Aorta (tissue), 5 donors: ENCODE data around the gene CRKL. TPM values are rescaled to one million over a fixed set of nuclear protein-coding genes. Genes with fewer than 3 reads are reported as not detected.
A peak's percentile ranks its signal among the peaks of the same experiment; 100 is the strongest.
"Not testable (repeated sequence)": the region's sequence is repeated elsewhere in the genome, so short reads cannot be mapped to it uniquely, and the experiment has no call there.

Source experiments
- ATAC-seq: fragments of 200-7000 bp; cut with Tn5 transposase; one replicate; pipeline ENCODE4 v1.9.1; 2022; ENCODE audit warnings: moderate library complexity; ENCODE audit not compliant: low FRiP score
- DNase-seq, 2 donors: peaks; one replicate each; pipeline ENCODE4 v3.0.0-alpha.2; 2020
- H3K27ac ChIP-seq, 2 donors: one replicate each; pipeline ENCODE4 v1.5.1; 2013; ENCODE audit warnings: low read length in 2 of 2, mild to moderate bottlenecking in 2 of 2, moderate library complexity in 2 of 2, control low read depth in 1 of 2, inconsistent platforms in 1 of 2, low read depth in 1 of 2
- H3K27me3 ChIP-seq, 2 donors: one replicate each; pipeline ENCODE4 v1.6.1; 2013; ENCODE audit warnings: control low read depth in 1 of 2, low read length in 1 of 2, mild to moderate bottlenecking in 1 of 2, moderate library complexity in 1 of 2; ENCODE audit not compliant: insufficient read depth in 2 of 2, control insufficient read depth in 1 of 2
- H3K36me3 ChIP-seq, 2 donors: one replicate each; pipeline ENCODE4 v1.6.1; 2013; ENCODE audit warnings: control low read depth in 1 of 2, low read length in 1 of 2, mild to moderate bottlenecking in 1 of 2; ENCODE audit not compliant: insufficient read depth in 2 of 2, control insufficient read depth in 1 of 2
- H3K4me1 ChIP-seq, 2 donors: one replicate each; pipeline ENCODE4 v1.6.1; 2013; ENCODE audit warnings: low read length in 2 of 2, control low read depth in 1 of 2, mild to moderate bottlenecking in 1 of 2, moderate library complexity in 1 of 2; ENCODE audit not compliant: insufficient read depth in 2 of 2, control insufficient read depth in 1 of 2
- H3K4me3 ChIP-seq, 2 donors: one replicate each; pipeline ENCODE4 v1.5.1; 2013; ENCODE audit warnings: low read length in 2 of 2, control low read depth in 1 of 2, mild to moderate bottlenecking in 1 of 2
- H3K9me3 ChIP-seq: one replicate; pipeline ENCODE4 v1.6.1; 2013; ENCODE audit warnings: mild to moderate bottlenecking, low read length; ENCODE audit not compliant: control insufficient read depth
- WGBS, 2 donors: extraction: QIAGEN DNeasy Blood & Tissue Kit; methylation state at CpG; one replicate each; pipeline ENCODE4 v1.1.7; 2013; 5-methylcytosine and 5-hydroxymethylcytosine counted together
- intact Hi-C, 2 donors: fragments of 100-400 bp; cut with DNase I; formaldehyde crosslinking; loops; one replicate each; pipeline versions ENCODE4 v1.14.2 to v1.15.0; 2022
- polyA plus RNA-seq, 2 donors: library from polyadenylated mRNA; stranded (reverse); fragments of 200-250 nt; gene quantifications; one replicate each; pipeline ENCODE4 v1.2.3, GENCODE V29; 2013
- total RNA-seq, 2 donors: library from RNA; stranded (reverse); fragmentation: NEBNext Ultra II Directional; extraction: Animal tissue kit (Norgen Biotek cat#: 25700); gene quantifications; one replicate each; pipeline ENCODE4 v1.2.1, GENCODE V29; 2021
- donor health status: healthy with polysubstance abuse.
- donor health status: Bipolar disorder and iron deficiency.
- donor health status: DM: no; HTN: no; CAD: no.
- donor health status: DM: no; HTN: no; CAD: no.
- donor health status: DM: yes; HTN: yes; CAD: no.

CRKL gene
- total and polyA plus RNA-seq, 4 donors, result 9.5 to 45.9 (median 25.3) TPM

DNA sequence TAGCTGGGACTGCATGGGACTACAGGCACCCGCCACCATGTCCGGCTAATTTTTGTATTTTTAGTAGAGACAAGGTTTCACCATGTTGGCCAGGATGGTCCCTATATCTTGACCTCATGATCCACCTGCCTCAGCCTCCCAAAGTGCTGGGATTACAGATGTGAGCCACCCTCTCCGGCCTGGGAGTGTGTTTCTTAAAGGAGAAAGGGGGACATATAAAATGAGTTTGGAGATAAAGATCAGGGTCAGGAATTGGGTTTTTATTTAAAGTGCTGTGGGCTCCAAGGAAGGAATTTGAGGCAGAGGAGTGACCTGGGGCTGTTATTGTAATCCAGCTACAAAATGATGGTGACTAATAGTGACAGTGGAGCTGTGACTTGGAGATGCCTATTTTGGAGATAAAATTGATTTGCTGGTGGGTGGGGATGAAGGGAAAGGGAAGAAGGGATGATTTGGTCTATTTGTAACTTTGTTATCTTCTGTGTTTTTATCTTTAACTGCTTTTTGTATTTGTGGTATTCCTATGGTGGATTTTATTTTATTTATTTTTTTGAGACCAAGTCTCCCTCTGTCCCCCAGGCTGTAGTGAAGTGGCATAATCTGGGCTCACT is 5.0 kb downstream of the CRKL start:
- Histone ChIP-seq H3K36me3 (no peaks in the 10 kb centered on the region), H3K27me3 (no peaks in the 10 kb centered on the region), H3K27ac (no peak overlapping the region), H3K9me3 (no peaks in the 10 kb centered on the region), H3K4me1 (peaks cover 0 to 3% of the 10 kb centered on the region in 2 donors), H3K4me3 (no peak overlapping the region)
- intact Hi-C loops, result no loop called here
- DNase-seq (no peak), ATAC-seq (no peak)
- 83 to 87% methylated on average over 3 of the region's 3 CpGs for WGBS, 2 donors

DNA sequence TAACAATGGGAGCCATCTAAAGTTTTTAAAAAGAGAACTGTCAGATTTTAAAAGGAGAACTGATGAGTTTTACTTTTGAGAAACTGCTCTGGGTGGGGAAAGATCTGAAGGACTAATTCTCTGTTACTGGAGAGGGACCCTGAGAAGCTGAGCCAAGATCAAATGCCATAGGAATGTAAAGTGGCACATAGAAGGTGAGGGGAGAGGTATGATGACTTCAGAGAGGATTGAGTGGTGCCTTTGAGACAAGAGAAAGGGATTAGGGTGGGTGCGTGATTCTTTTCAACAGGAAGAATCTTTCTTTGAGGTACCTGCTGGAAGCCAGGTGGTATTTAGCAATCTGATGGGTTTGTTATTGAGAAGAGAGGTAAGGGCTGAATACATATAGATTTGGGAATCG is 9.0 kb downstream of the CRKL start:
- no peaks in the 10 kb centered on the region for H3K9me3 ChIP-seq
- H3K36me3 ChIP-seq, result no peaks in the 10 kb centered on the region
- no peak for ATAC-seq
- H3K4me3 ChIP-seq, result no peak overlapping the region
- WGBS, 2 donors, result 85 to 92% methylated on average over 2 of the region's 2 CpGs
- DNase-seq, result no peak
- no peaks in the 10 kb centered on the region for H3K27me3 ChIP-seq
- no peak overlapping the region for H3K27ac ChIP-seq
- intact Hi-C loops, result no loop called here
- H3K4me1 ChIP-seq, result peaks cover 0 to under 1% of the 10 kb centered on the region in 2 donors

DNA sequence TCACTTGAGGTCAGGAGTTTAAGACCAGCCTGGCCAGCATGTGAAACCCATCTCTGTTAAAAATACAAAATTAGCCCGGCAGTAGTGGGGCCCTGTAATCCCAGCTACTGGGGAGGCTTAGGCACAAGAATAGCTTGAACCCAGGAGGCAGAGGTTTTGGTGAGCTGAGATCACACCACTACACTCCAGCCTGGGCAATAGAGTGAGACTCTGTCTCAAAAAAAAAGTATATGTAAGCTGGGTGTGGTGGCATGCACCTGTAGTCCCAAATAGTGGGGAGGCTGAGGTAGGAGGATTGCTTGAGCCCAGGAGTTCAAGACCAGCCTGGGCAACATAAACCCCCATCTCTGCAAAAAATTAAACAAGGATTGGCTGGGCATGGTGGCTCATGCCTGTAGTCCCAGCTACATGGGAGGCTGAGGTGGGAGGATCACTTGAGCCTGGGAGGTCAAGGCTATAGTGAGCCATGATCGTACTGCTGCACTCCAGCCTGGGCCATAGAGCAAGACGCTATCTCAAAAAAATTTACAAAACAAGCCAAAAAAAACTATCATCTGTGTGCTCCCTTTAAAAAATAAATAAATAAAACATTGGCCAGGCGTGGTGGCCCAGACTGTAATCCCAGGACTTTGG is 10.8 kb downstream of the CRKL start:
- WGBS, 2 donors, result 50 to 57% methylated on average over 4 of the region's 4 CpGs
- Histone ChIP-seq H3K4me1 (peaks cover 0 to 3% of the 10 kb centered on the region in 2 donors), H3K36me3 (no peaks in the 10 kb centered on the region), H3K27me3 (no peaks in the 10 kb centered on the region), H3K4me3 (no peak overlapping the region), H3K27ac (no peak overlapping the region), H3K9me3 (no peaks in the 10 kb centered on the region)
- intact Hi-C loops, result no loop called here
- DNase-seq (no peak), ATAC-seq (no peak)

DNA sequence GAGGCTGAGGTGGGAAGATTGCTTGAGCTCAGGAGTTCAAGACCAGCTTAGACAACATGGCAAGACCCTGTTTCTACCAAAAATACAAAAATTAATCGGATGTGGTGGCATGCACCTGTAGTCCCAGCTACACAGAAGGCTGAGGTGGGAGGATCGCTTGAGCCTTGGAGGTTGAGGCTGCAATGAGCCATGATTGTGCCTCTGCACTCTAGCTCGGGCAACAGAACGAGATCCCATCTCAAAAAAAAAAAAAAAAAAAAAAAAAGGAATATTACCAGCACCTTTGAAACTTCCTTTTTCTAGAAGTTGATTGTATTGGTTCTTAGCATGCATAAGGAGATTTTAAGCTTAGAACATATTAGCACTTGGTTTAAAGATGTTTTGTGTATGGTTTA is 11.4 kb downstream of the CRKL start:
- Histone ChIP-seq H3K4me3 (no peak overlapping the region), H3K36me3 (peaks cover 0 to under 1% of the 10 kb centered on the region in 2 donors), H3K9me3 (no peaks in the 10 kb centered on the region), H3K4me1 (peaks cover 0 to 3% of the 10 kb centered on the region in 2 donors), H3K27ac (no peak overlapping the region), H3K27me3 (no peaks in the 10 kb centered on the region)
- ATAC-seq (no peak), DNase-seq (no peak)
- intact Hi-C loops, result no loop called here
- WGBS, 2 donors, result 93 to 95% methylated on average over 4 of the region's 4 CpGs

DNA sequence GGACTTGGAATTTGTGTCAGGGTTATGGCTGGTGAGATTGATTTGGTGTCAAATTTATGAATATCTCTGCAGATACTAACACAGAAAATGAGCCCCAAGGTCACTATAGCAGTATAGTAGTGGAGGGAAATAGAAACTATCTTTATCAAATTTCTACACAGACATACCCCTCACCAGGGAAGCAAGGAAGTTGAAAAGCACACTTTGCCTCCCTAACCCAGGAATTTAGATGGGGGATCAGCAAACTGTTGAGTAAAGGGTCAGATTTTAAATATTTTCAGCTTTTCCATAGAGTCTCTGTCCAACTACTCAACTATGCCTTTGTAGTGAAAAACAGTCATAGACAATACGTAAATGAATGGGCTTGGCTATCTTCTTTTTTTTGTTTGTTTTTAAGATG is 12.8 kb downstream of the CRKL start:
- Histone ChIP-seq H3K27me3 (no peaks in the 10 kb centered on the region), H3K36me3 (peaks cover 3 to 9% of the 10 kb centered on the region in 2 donors), H3K4me3 (no peak overlapping the region), H3K27ac (no peak overlapping the region), H3K9me3 (no peaks in the 10 kb centered on the region), H3K4me1 (peaks cover 0 to 3% of the 10 kb centered on the region in 2 donors)
- intact Hi-C loops, result no loop called here
- ATAC-seq (no peak), DNase-seq (no peak)
- WGBS, 2 donors, result 96 to 99% methylated on average over 1 of the region's 1 CpG

DNA sequence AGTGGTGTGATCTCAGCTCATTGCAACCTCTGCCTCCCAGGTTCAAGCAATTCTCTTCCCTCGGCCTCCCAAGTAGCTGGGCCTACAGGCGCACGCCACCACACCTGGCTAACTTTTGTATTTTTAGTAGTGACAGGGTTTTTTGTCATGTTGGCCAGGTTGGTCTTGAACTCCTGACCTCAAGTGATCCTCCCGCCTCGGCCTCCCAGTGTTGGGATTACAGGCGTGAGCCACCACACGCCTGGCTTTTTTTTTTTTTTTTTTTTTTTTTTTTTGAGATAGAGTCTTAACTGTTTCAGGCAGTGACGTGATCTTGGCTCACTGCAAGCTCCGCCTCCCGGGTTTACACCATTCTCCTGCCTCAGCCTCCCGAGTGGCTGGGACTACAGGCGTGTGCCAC is 13.2 kb downstream of the CRKL start:
- WGBS, 2 donors, result 97 to 98% methylated on average over 12 of the region's 12 CpGs

DNA sequence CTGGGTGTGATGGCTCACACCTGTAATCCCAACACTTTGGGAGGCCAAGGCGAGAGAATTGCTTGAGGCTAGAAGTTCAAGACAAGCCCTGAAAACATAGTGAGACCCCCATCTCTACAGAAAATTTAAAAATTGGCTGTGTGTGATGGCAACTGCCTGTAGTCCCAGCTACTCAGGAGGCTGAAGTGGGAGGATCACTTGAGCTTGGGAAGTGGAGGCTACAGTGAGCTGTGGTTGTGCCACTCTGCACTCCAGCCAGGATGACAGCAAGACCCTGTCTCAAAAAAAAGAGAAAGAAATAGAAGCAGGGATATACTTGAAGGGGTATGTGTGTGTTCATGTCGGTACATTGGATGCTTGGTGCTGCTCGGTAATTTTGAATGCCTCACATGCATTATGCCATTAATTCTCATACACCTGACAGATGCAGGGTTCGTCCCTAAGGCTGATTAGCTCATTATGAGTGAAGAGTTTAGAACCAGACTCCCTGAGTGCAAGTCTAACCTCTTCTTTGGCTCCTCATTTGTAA is 14.0 kb downstream of the CRKL start:
- WGBS, 2 donors, result 90 to 91% methylated on average over 4 of the region's 4 CpGs
- Histone ChIP-seq H3K4me3 (no peak overlapping the region), H3K4me1 (peaks cover 0 to 3% of the 10 kb centered on the region in 2 donors), H3K27me3 (no peaks in the 10 kb centered on the region), H3K9me3 (no peaks in the 10 kb centered on the region), H3K27ac (no peak overlapping the region), H3K36me3 (peaks cover 3 to 9% of the 10 kb centered on the region in 2 donors)
- ATAC-seq (no peak), DNase-seq (no peak)
- intact Hi-C loops, result no loop called here

More for the DNA sequence above, 13.2 kb downstream of the CRKL start:
- H3K36me3 ChIP-seq, H3K9me3 ChIP-seq, H3K27ac ChIP-seq, H3K27me3 ChIP-seq, DNase-seq, intact Hi-C loops, H3K4me3 ChIP-seq, ATAC-seq, H3K4me1 ChIP-seq: not testable (repeated sequence)

DNA sequence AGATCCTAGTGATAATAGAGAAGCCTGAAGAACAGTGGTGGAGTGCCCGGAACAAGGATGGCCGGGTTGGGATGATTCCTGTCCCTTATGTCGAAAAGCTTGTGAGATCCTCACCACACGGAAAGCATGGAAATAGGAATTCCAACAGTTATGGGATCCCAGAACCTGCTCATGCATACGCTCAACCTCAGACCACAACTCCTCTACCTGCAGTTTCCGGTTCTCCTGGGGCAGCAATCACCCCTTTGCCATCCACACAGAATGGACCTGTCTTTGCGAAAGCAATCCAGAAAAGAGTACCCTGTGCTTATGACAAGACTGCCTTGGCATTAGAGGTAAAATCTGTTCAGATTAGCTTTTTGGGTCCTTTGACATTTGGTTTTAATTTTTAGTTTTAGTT is 16.7 kb downstream of the CRKL start:
- H3K36me3 ChIP-seq, result peaks cover 3 to 9% of the 10 kb centered on the region in 2 donors
- no peaks in the 10 kb centered on the region for H3K27me3 ChIP-seq
- intact Hi-C loops, result no loop called here
- 92 to 96% methylated on average over 7 of the region's 7 CpGs for WGBS, 2 donors
- H3K27ac ChIP-seq, result no peak overlapping the region
- H3K9me3 ChIP-seq, result no peaks in the 10 kb centered on the region
- ATAC-seq (no peak), DNase-seq (peak in 1 of 2 donors; percentile 12)
- peaks cover 0 to 6% of the 10 kb centered on the region in 2 donors for H3K4me1 ChIP-seq
- H3K4me3 ChIP-seq, result no peak overlapping the region

DNA sequence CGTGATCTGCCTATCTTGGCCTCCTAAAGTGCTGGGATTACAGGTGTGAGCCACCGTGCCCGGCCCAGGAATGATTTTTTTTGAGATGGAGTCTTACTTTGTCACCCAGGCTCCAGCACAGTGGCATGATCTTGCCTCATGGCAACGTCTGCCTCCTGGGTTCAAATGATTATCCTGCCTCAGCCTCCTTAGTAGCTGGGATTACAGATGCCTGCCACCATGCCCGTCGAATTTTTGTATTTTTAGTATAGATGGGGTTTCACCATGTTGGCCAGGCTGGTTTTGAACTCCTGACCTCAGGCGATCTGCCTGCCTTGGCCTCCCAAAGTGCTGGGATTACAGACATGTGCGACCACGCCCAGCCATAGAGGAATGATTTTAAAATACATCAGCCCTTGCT is 17.8 kb downstream of the CRKL start:
- ATAC-seq, H3K27me3 ChIP-seq, H3K27ac ChIP-seq, H3K9me3 ChIP-seq, H3K36me3 ChIP-seq, intact Hi-C loops, H3K4me3 ChIP-seq, H3K4me1 ChIP-seq: not testable (repeated sequence)
- DNase-seq, result peak in 1 of 2 donors; percentile 21
- WGBS, 2 donors, result 91 to 93% methylated on average over 9 of the region's 9 CpGs
